Heart left ventricle (tissue), 16 donors: ENCODE data around the gene PDCD1. TPM values are rescaled to one million over a fixed set of nuclear protein-coding genes. Genes with fewer than 3 reads are reported as not detected.

Source experiments
- ATAC-seq, 4 donors: fragments of 200-7000 bp; cut with Tn5 transposase; one replicate each; pipeline ENCODE4 v1.9.1; 2020 to 2022; ENCODE audit warnings: moderate library complexity in 4 of 4, mild to moderate bottlenecking in 3 of 4, moderate number of reproducible peaks in 1 of 4
- DNase-seq, 5 donors: peaks; one replicate each; pipeline ENCODE4 v3.0.0-alpha.2; 2020
- H3K27ac ChIP-seq, 12 donors: fragments of 200-600 bp; sonication (generic) in 4 of 12; one replicate each; pipeline versions ENCODE4 v1.5.0 to v1.8.0; 2016 to 2022; ENCODE audit warnings: mild to moderate bottlenecking in 2 of 12
- H3K27me3 ChIP-seq, 9 donors: fragments of 200-600 bp; sonication (generic) in 2 of 9; one replicate each; pipeline versions ENCODE4 v1.5.1 to v1.8.0; 2016 to 2022; ENCODE audit warnings: mild to moderate bottlenecking in 3 of 9
- H3K36me3 ChIP-seq, 9 donors: fragments of 200-600 bp; sonication (generic) in 2 of 9; one replicate each; pipeline versions ENCODE4 v1.5.0 to v1.8.0; 2018 to 2022; ENCODE audit warnings: mild to moderate bottlenecking in 2 of 9
- H3K4me1 ChIP-seq, 12 donors: fragments of 200-600 bp; sonication (generic) in 4 of 12; one replicate each; pipeline versions ENCODE4 v1.5.0 to v1.8.0; 2016 to 2022; ENCODE audit warnings: mild to moderate bottlenecking in 3 of 12
- H3K4me3 ChIP-seq, 12 donors: fragments of 200-600 bp; sonication (generic) in 4 of 12; one replicate each; pipeline versions ENCODE4 v1.5.0 to v1.8.0; 2017 to 2022; ENCODE audit warnings: mild to moderate bottlenecking in 9 of 12, moderate library complexity in 4 of 12
- H3K9me3 ChIP-seq, 12 donors: fragments of 200-600 bp; sonication (generic) in 4 of 12; one replicate each; pipeline versions ENCODE4 v1.5.0 to v1.8.0; 2016 to 2022; ENCODE audit warnings: mild to moderate bottlenecking in 1 of 12
- CTCF ChIP-seq, 12 donors: fragments of 200-600 bp; sonication (generic) in 4 of 12; IDR thresholded peaks; one replicate each; pipeline versions ENCODE4 v1.5.0 to v1.8.0; 2018 to 2022; ENCODE audit warnings: antibody characterized with exemption in 12 of 12, mild to moderate bottlenecking in 5 of 12
- POLR2A ChIP-seq, 2 donors: fragments of 450-650 bp; IDR thresholded peaks; one replicate each; pipeline ENCODE4 v1.6.1; 2017; ENCODE audit warnings: antibody characterized with exemption in 2 of 2, mild to moderate bottlenecking in 2 of 2, moderate library complexity in 2 of 2
- whole genome bisulfite sequencing, 4 donors: extraction: QIAGEN DNeasy Blood & Tissue Kit in 2 of 4; methylation state at CpG; one replicate each; pipeline versions ENCODE4 v1.1.5 to v1.1.7; 2013 to 2018; 5-methylcytosine and 5-hydroxymethylcytosine counted together
- intact Hi-C, 10 donors: fragments of 100-400 bp; cut with DNase I; formaldehyde crosslinking; loops; one replicate each; pipeline versions ENCODE4 v1.11.1 to v1.14.2; 2022
- polyA plus RNA-seq, 2 donors: library from polyadenylated mRNA; stranded (reverse); fragments of 200-250 nt; gene quantifications; one replicate each; pipeline ENCODE4 v1.2.3, GENCODE V29; 2013
- total RNA-seq, 9 donors: library from RNA; depleted of rRNA in 2 of 9; stranded (reverse); fragments of >200 nt in 2 of 9; fragmentation: NEBNext Ultra II Directional in 3 of 9; extraction: Animal tissue kit (Norgen Biotek cat#: 25700) in 3 of 9; gene quantifications; one replicate each; pipeline versions ENCODE4 v1.1.0 to v1.2.4, GENCODE V29; 2016 to 2023
- donor health status: ischemic (EF 13 %, LVEDD 7.1; RV severe dilation, severe dysfunction).
- donor health status: healthy with polysubstance abuse.
- donor health status: DM: no; HTN: yes; CAD: no.
- donor health status: DM: no; HTN: no; CAD: no.
- donor health status: ischemic (EF 25% LVEDD 6.9; RV normal size, moderate dysfunction).
- donor health status: ischemic (EF 25% LVEDD 5.7; RV mildly dilated, moderate dysfunction).
- donor health status: healthy.
- donor health status: DM: yes; HTN: yes; CAD: no.
- donor health status: ischemic (EF 35%, LVEDD 5.7; RV mildly dilated, moderate dysfunction).
- donor health status: nonischemic (EF 11% LVEDD 7.7; RV severe dilation, severe dysfunction).
- donor health status: DM: yes; HTN: yes; CAD: no.
- donor health status: PGD.
- donor health status: ischemic (EF 29% LVEDD 5.4; RV normal size, mild dysfunction).
- donor health status: nonischemic (EF 23%, LVEDD 6.1; RV moderate dilation, normal function).

Gene PDCD1
- total and polyA plus RNA-seq, 11 donors: 0.27 to 7.6 (median 1.4) TPM

- Histone ChIP-seq H3K4me1 (peaks cover 0 to 27% (median 14%) of the 10 kb centered on the region in 12 donors), H3K36me3 (no peaks in the 10 kb centered on the region), H3K9me3 (no peaks in the 10 kb centered on the region), H3K4me3 (no peak overlapping the region), H3K27me3 (no peaks in the 10 kb centered on the region), H3K27ac (peak overlapping the region in 2 of 12 donors; percentile 14 to 63)
- DNase-seq (peak in 2 of 5 donors; percentile 24 to 38), ATAC-seq (peak in 3 of 4 donors; percentile 2 to 74 (median 17))
- TF ChIP-seq POLR2A (IDR thresholded peaks at IDR 0.05): no peak
- no peak for TF ChIP-seq CTCF (IDR thresholded peaks at IDR 0.05)
- 49 to 68% (median 55%) methylated on average over 8 to 20 of the region's 20 CpGs for WGBS, 4 donors
- intact Hi-C loops: loop anchor here in 1 of 10 donors (5.0 kb wide), 1 partner anchor 43 kb away; the partner anchor contains the start of gene PDCD1
Measured at GRCh38 chr2:241813644-241814392, 44.9 kb downstream of the PDCD1 start.

- WGBS, 4 donors: 71 to 90% (median 84%) methylated on average over 22 to 40 of the region's 40 CpGs
- peak in 1 of 4 donors; percentile 24 for ATAC-seq
- intact Hi-C loops: loop anchor here in 1 of 10 donors (5.0 kb wide), 1 partner anchor 44 kb away; the partner anchor contains the start of gene PDCD1
- Histone ChIP-seq H3K27me3 (no peaks in the 10 kb centered on the region), H3K27ac (peak overlapping the region in 1 of 12 donors; percentile 46), H3K4me1 (peaks cover 0 to 32% (median 14%) of the 10 kb centered on the region in 12 donors), H3K36me3 (no peaks in the 10 kb centered on the region), H3K4me3 (no peak overlapping the region), H3K9me3 (no peaks in the 10 kb centered on the region)
- DNase-seq: peak in 2 of 5 donors; percentile 28 to 59
- TF ChIP-seq POLR2A (IDR thresholded peaks at IDR 0.05) (no peak), CTCF (IDR thresholded peaks at IDR 0.05) (no peak)
Measured at GRCh38 chr2:241812730-241813643, 45.7 kb downstream of the PDCD1 start.

- Histone ChIP-seq H3K27ac (peak overlapping the region in 1 of 12 donors; percentile 46), H3K4me1 (peaks cover 0 to 32% (median 14%) of the 10 kb centered on the region in 12 donors), H3K4me3 (no peak overlapping the region), H3K27me3 (no peaks in the 10 kb centered on the region), H3K9me3 (no peaks in the 10 kb centered on the region), H3K36me3 (no peaks in the 10 kb centered on the region)
- ATAC-seq (no peak), DNase-seq (peak in 2 of 5 donors; percentile 19 to 51)
- intact Hi-C loops: loop anchor here in 1 of 10 donors (5.0 kb wide), 1 partner anchor 45 kb away; the partner anchor contains the start of gene PDCD1
- 79 to 98% (median 90%) methylated on average over 19 to 20 of the region's 20 CpGs for WGBS, 4 donors
- no peak for TF ChIP-seq POLR2A (IDR thresholded peaks at IDR 0.05)
Measured at GRCh38 chr2:241811952-241812729, 46.6 kb downstream of the PDCD1 start.
